RWPE2 (cell line): Measurements from ENCODE around the gene ZBTB7B.
A peak's percentile ranks its signal among the peaks of the same experiment; 100 is the strongest.

Experiments
- ATAC-seq: fragments of 200-7000 bp; cut with Tn5 transposase; 3 replicates; pipeline ENCODE4 v1.9.1; 2021; ENCODE audit warnings: low read depth
- DNase-seq: peaks from one replicate; pipeline ENCODE4 v3.0.0-alpha.2; 2020; ENCODE audit warnings: low spot score
- H3K27ac ChIP-seq: fragments of 450-650 bp; 2 replicates; pipeline ENCODE4 v1.5.1; 2017; ENCODE audit warnings: mild to moderate bottlenecking; ENCODE audit not compliant: poor library complexity, severe bottlenecking
- H3K27me3 ChIP-seq: fragments of 250-450 bp; sonication (Bioruptor Pico); 2 replicates; pipeline ENCODE4 v1.5.1; 2021; ENCODE audit warnings: mild to moderate bottlenecking, moderate library complexity; ENCODE audit not compliant: insufficient read depth, poor library complexity, severe bottlenecking
- H3K36me3 ChIP-seq: fragments of 250-450 bp; sonication (Bioruptor Pico); 2 replicates; pipeline ENCODE4 v1.5.1; 2020; ENCODE audit warnings: low read depth, mild to moderate bottlenecking, moderate library complexity
- H3K4me1 ChIP-seq: fragments of 250-450 bp; sonication (Bioruptor Pico); 2 replicates; pipeline ENCODE4 v1.5.1; 2021; ENCODE audit warnings: mild to moderate bottlenecking, moderate library complexity; ENCODE audit not compliant: insufficient read depth, poor library complexity, severe bottlenecking
- H3K4me3 ChIP-seq: fragments of 250-450 bp; sonication (Bioruptor Pico); 2 replicates; pipeline ENCODE4 v1.5.1; 2021; ENCODE audit warnings: mild to moderate bottlenecking, moderate library complexity; ENCODE audit not compliant: severe bottlenecking
- H3K9me3 ChIP-seq: fragments of 250-450 bp; sonication (Bioruptor Pico); 2 replicates; pipeline ENCODE4 v1.5.1; 2021; ENCODE audit warnings: mild to moderate bottlenecking, moderate library complexity; ENCODE audit not compliant: severe bottlenecking
- TF ChIP-seq, protein P1 (sequence below): fragments of 450-650 bp; IDR thresholded peaks from one replicate; pipeline ENCODE4 v1.5.1; 2017; ENCODE audit warnings: mild to moderate bottlenecking, moderate library complexity; ENCODE audit not compliant: poor library complexity, severe bottlenecking

Gene ZBTB7B

DNA sequence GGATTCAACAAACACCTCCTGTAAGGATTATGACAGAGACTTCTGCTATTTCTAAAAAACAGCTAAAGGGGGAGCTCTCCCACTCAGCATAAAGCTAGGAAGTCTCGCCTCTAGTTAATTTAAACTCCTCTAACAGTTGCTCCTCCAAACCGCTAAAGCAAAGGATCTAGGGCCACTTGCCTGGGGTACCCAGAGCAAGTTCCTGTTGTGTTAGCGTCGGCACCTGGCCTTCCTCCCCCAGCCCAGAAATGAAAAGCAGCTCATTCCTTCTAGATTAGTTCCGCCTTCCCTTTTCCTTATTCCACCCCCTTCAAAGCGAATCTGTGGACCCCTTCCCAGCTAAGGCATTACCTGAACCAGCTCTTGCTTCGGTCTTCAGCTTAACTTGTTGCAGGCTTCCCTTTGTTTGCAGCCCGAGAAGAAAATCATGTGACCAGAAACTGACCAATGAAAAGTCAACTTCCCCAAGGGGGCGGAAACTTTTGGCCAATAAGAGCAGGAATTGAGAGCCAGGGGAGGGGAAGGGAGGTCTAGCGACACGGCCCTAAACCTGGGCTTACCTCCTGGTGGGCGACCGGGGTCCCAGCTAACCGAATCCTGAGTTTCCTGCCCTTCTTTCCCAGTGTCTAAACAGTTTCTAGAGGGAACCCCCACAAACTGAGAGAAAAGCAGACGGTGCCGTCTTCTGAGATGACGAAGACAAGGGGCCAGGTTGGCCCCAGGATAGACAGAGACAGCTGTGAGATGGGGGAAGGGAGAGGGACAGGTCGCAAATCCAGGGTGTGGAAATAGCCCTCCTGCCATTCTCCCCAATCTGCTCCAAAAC, 46.7 kb upstream of the ZBTB7B start, which contains the start of gene PBXIP1:
TSS of gene PBXIP1 (minus strand) at position 382 of the 826 bp plus-strand sequence. CDS start 2,378 bp downstream, outside the sequence.
- Histone ChIP-seq H3K36me3 (peaks cover 8% of the 10 kb centered on the region), H3K4me3 (peak within 1 kb of the TSS; percentile 33), H3K4me1 (peaks cover 10% of the 10 kb centered on the region), H3K27ac (peak within 1 kb of the TSS; percentile 36), H3K27me3 (no peaks in the 10 kb centered on the region), H3K9me3 (no peaks in the 10 kb centered on the region)
- DNase-seq (no peak), ATAC-seq (peak; percentile 84)
- TF ChIP-seq, protein P1, sequence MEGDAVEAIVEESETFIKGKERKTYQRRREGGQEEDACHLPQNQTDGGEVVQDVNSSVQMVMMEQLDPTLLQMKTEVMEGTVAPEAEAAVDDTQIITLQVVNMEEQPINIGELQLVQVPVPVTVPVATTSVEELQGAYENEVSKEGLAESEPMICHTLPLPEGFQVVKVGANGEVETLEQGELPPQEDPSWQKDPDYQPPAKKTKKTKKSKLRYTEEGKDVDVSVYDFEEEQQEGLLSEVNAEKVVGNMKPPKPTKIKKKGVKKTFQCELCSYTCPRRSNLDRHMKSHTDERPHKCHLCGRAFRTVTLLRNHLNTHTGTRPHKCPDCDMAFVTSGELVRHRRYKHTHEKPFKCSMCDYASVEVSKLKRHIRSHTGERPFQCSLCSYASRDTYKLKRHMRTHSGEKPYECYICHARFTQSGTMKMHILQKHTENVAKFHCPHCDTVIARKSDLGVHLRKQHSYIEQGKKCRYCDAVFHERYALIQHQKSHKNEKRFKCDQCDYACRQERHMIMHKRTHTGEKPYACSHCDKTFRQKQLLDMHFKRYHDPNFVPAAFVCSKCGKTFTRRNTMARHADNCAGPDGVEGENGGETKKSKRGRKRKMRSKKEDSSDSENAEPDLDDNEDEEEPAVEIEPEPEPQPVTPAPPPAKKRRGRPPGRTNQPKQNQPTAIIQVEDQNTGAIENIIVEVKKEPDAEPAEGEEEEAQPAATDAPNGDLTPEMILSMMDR: peak; percentile 40

DNA sequence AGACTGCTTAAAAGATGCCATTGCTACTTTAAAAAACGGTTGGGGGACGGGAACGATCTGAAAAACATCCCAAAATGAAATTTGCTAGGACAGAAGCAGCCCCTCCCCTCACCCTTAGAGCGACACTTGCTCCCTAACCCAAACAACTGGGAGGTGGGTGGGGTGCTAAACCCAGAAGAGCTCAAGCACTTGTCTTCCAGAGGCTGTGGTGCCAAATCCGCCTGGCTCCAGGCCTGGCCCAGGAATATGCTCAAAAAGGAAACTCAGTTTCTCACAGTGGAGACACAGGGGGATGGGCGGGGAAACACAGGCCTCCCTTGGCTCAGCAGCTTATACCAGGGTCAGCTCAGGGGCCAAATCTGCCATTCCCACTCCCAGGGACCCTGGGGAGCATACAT, 46.1 kb upstream of the ZBTB7B start:
- Histone ChIP-seq H3K4me3 (peak overlapping the region; percentile 33), H3K27me3 (no peaks in the 10 kb centered on the region), H3K27ac (peak overlapping the region; percentile 36), H3K4me1 (peaks cover 10% of the 10 kb centered on the region), H3K36me3 (peaks cover 8% of the 10 kb centered on the region), H3K9me3 (no peaks in the 10 kb centered on the region)
- ATAC-seq (no peak), DNase-seq (no peak)
- TF ChIP-seq, protein P1: no peak

DNA sequence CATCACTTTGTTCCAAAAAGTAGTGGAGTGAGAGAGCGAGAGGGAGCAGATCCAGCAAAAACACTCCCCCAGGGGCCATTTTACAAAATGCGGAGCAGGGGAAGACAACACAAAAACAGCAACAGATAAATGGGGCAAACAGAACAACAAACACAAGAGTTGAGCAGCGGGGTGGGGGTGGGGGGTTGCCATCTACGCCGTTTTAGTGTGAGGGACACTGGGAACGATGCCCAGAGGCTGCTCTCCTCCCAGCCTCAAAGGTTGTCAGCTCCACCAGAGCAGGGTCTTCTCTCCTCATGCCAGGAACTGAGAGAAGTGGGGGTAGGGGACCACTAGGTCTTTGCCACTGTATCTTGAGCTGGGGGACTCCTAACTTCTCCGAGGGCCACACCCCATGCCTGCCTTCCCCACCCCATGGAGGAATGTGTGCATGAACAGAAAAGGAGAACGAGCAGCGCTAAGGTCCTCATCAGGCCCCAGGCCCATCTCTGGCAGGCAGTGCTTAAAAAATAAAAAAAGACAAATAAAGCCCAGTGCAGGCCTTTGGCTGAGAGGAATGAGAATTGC, 45.4 kb upstream of the ZBTB7B start:
- Histone ChIP-seq H3K36me3 (peaks cover 8% of the 10 kb centered on the region), H3K27ac (peak overlapping the region; percentile 36), H3K4me3 (no peak overlapping the region), H3K9me3 (no peaks in the 10 kb centered on the region), H3K4me1 (peaks cover 10% of the 10 kb centered on the region), H3K27me3 (no peaks in the 10 kb centered on the region)
- no peak for ATAC-seq
- TF ChIP-seq, protein P1: no peak
- no peak for DNase-seq

DNA sequence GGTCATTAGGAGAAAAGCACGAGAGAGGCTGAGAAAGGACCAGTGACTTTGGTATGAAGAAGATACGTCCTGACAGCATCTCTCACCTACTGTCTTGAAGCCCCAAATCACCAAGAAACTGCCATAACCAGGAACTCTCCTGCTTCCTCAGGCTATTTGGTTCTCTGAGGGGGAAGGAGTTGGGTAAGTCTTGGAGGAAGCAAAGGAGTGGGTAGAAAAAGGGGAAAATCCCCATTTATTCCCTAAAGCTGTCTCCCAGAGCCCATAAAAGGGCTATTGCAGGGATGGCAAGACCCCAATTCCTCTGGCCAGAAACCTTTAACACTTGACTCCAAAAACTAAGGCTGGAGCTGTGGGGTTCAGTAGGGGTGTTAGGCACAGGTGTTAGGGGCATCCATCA, 44.6 kb upstream of the ZBTB7B start:
- Histone ChIP-seq H3K27me3 (no peaks in the 10 kb centered on the region), H3K9me3 (no peaks in the 10 kb centered on the region), H3K4me3 (no peak overlapping the region), H3K4me1 (peaks cover 17% of the 10 kb centered on the region), H3K36me3 (peaks cover 16% of the 10 kb centered on the region), H3K27ac (no peak overlapping the region)
- no peak for ATAC-seq
- DNase-seq: no peak
- TF ChIP-seq, protein P1: no peak
